ENCODE measurements around the gene PGM2.
A peak's percentile ranks its signal among the peaks of the same experiment; 100 is the strongest.

Gene PGM2

GRCh38 chr4:37891260-37892159 lies 65.0 kb downstream of the PGM2 start:
- TF ChIP-seq POLR2AphosphoS5 (IDR thresholded peaks at IDR 0.05; ENCODE audit: low read depth, low read length) = no peak; the same call in 1 of the 2 replicates
- peak; percentile 47 for TF ChIP-seq POLR2A (IDR thresholded peaks at IDR 0.05; ENCODE audit: low read depth, low read length)
- no peak for TF ChIP-seq TAF1 (IDR thresholded peaks at IDR 0.05; ENCODE audit: borderline replicate concordance, low read depth, low read length)
- peak; percentile 91 for FAIRE-seq
- peak; percentile 52 for DNase-seq (ENCODE audit: insufficient read length)

GRCh38 chr4:37892641-37893040 lies 66.2 kb downstream of the PGM2 start:
- DNase-seq (ENCODE audit: insufficient read length) (peak; percentile 28), FAIRE-seq (peak; percentile 97)
- TF ChIP-seq POLR2AphosphoS5 (IDR thresholded peaks at IDR 0.05; ENCODE audit: low read depth, low read length) (no peak), TAF1 (IDR thresholded peaks at IDR 0.05; ENCODE audit: borderline replicate concordance, low read depth, low read length) (no peak), POLR2A (IDR thresholded peaks at IDR 0.05; ENCODE audit: low read depth, low read length) (no peak)

GRCh38 chr4:37893164-37893563 lies 66.7 kb downstream of the PGM2 start:
- FAIRE-seq = no peak
- TF ChIP-seq POLR2A (IDR thresholded peaks at IDR 0.05; ENCODE audit: low read depth, low read length) (no peak), TAF1 (IDR thresholded peaks at IDR 0.05; ENCODE audit: borderline replicate concordance, low read depth, low read length) (no peak)
- no peak for DNase-seq (ENCODE audit: insufficient read length)

GRCh38 chr4:37895271-37895670 lies 68.8 kb downstream of the PGM2 start:
- TF ChIP-seq POLR2A (IDR thresholded peaks at IDR 0.05; ENCODE audit: low read depth, low read length) (no peak), POLR2AphosphoS5 (IDR thresholded peaks at IDR 0.05; ENCODE audit: low read depth, low read length) (no peak), TAF1 (IDR thresholded peaks at IDR 0.05; ENCODE audit: borderline replicate concordance, low read depth, low read length) (no peak)
- no peak for FAIRE-seq

GRCh38 chr4:37896206-37896860 lies 69.8 kb downstream of the PGM2 start:
- no peak for TF ChIP-seq TAF1 (IDR thresholded peaks at IDR 0.05; ENCODE audit: borderline replicate concordance, low read depth, low read length)
- TF ChIP-seq POLR2AphosphoS5 (IDR thresholded peaks at IDR 0.05; ENCODE audit: low read depth, low read length) = no peak
- no peak for TF ChIP-seq POLR2A (IDR thresholded peaks at IDR 0.05; ENCODE audit: low read depth, low read length)
- peak; percentile 9 for FAIRE-seq
- DNase-seq (ENCODE audit: insufficient read length) = no peak

More at GRCh38 chr4:37895271-37895670, 68.8 kb downstream of the PGM2 start:
- no peak for DNase-seq (ENCODE audit: insufficient read length)

GRCh38 chr4:37902212-37902611 lies 75.7 kb downstream of the PGM2 start:
- TF ChIP-seq TAF1 (IDR thresholded peaks at IDR 0.05; ENCODE audit: borderline replicate concordance, low read depth, low read length) (no peak), POLR2A (IDR thresholded peaks at IDR 0.05; ENCODE audit: low read depth, low read length) (no peak), POLR2AphosphoS5 (IDR thresholded peaks at IDR 0.05; ENCODE audit: low read depth, low read length) (no peak)
- FAIRE-seq (no peak), DNase-seq (ENCODE audit: insufficient read length) (no peak)

GRCh38 chr4:37902738-37903693 lies 76.5 kb downstream of the PGM2 start:
- FAIRE-seq = no peak
- TF ChIP-seq TAF1 (IDR thresholded peaks at IDR 0.05; ENCODE audit: borderline replicate concordance, low read depth, low read length) (no peak), POLR2AphosphoS5 (IDR thresholded peaks at IDR 0.05; ENCODE audit: low read depth, low read length) (no peak), POLR2A (IDR thresholded peaks at IDR 0.05; ENCODE audit: low read depth, low read length) (no peak)
- no peak for DNase-seq (ENCODE audit: insufficient read length)

- DNase-seq (ENCODE audit: insufficient read length) (no peak), FAIRE-seq (no peak)
- TF ChIP-seq POLR2A (IDR thresholded peaks at IDR 0.05; ENCODE audit: low read depth, low read length) (no peak), POLR2AphosphoS5 (IDR thresholded peaks at IDR 0.05; ENCODE audit: low read depth, low read length) (no peak), TAF1 (IDR thresholded peaks at IDR 0.05; ENCODE audit: borderline replicate concordance, low read depth, low read length) (no peak)
Measured at GRCh38 chr4:37903901-37904300, 77.4 kb downstream of the PGM2 start.

- DNase-seq (ENCODE audit: insufficient read length) (no peak), FAIRE-seq (no peak)
- TF ChIP-seq POLR2A (IDR thresholded peaks at IDR 0.05; ENCODE audit: low read depth, low read length) (no peak), TAF1 (IDR thresholded peaks at IDR 0.05; ENCODE audit: borderline replicate concordance, low read depth, low read length) (no peak), POLR2AphosphoS5 (IDR thresholded peaks at IDR 0.05; ENCODE audit: low read depth, low read length) (no peak)
Measured at GRCh38 chr4:37904824-37905223, 78.3 kb downstream of the PGM2 start.

GRCh38 chr4:37905533-37906169 lies 79.2 kb downstream of the PGM2 start:
- FAIRE-seq (no peak), DNase-seq (ENCODE audit: insufficient read length) (no peak)
- TF ChIP-seq TAF1 (IDR thresholded peaks at IDR 0.05; ENCODE audit: borderline replicate concordance, low read depth, low read length) (no peak), POLR2AphosphoS5 (IDR thresholded peaks at IDR 0.05; ENCODE audit: low read depth, low read length) (no peak), POLR2A (IDR thresholded peaks at IDR 0.05; ENCODE audit: low read depth, low read length) (no peak)
